ENCODE measurements around the gene SCAPER. TPM values are rescaled to one million over a fixed set of nuclear protein-coding genes. Genes with fewer than 3 reads are reported as not detected.

The SCAPER gene
- total RNA-seq, 4 donors from 2014 or later = 29.9 to 86.6 (median 45.6) TPM

DNA sequence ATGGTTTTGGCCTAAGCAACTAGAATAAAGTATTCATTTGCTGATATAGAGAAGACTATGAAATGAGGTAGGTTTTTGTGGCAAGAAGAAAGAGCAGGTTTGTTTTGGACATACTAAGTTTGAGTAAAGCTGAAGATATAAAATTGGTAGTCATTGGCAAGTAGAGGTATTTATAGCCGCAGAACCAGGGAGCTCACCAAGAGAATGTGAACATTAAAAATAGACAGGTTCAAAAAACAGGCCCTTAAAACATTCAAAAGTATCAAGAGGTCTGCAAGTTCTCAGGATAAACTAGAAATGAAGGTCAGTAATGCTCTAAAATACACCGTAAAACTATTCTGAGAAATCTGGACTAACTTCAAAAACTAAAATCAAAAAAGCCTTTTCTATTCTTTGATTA lies 240.7 kb downstream of the SCAPER start:
- DNase-seq = no peak
- Histone ChIP-seq H3K27me3 (no peaks in the 10 kb centered on the region), H3K27ac (no peak overlapping the region), H3K36me3 (no peaks in the 10 kb centered on the region), H3K9me3 (no peaks in the 10 kb centered on the region), H3K4me3 (no peak overlapping the region), H3K4me1 (no peaks in the 10 kb centered on the region)
- no peak for TF ChIP-seq POLR2A (IDR thresholded peaks at IDR 0.05)
- TF ChIP-seq, protein P1, sequence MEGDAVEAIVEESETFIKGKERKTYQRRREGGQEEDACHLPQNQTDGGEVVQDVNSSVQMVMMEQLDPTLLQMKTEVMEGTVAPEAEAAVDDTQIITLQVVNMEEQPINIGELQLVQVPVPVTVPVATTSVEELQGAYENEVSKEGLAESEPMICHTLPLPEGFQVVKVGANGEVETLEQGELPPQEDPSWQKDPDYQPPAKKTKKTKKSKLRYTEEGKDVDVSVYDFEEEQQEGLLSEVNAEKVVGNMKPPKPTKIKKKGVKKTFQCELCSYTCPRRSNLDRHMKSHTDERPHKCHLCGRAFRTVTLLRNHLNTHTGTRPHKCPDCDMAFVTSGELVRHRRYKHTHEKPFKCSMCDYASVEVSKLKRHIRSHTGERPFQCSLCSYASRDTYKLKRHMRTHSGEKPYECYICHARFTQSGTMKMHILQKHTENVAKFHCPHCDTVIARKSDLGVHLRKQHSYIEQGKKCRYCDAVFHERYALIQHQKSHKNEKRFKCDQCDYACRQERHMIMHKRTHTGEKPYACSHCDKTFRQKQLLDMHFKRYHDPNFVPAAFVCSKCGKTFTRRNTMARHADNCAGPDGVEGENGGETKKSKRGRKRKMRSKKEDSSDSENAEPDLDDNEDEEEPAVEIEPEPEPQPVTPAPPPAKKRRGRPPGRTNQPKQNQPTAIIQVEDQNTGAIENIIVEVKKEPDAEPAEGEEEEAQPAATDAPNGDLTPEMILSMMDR (IDR thresholded peaks at IDR 0.05) = no peak

DNA sequence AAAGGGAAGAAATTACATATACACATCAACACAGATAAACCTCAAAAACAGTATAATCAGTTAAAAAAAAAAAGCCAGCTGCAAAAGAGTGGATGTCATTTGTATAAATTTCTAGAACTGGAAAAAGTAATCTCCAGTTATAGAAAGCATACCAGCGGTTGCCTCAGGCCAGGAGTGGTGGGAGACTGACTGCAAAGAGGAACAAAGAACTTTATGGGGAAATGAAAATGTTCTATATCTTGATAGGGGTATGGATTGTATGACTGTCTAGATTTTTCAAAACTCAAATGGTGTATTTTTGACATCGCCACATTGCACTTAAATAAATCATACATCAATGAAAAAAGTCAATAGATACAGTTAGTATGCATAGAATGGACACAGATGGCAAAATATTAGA lies 241.6 kb downstream of the SCAPER start:
- no peak for DNase-seq
- H3K27me3 ChIP-seq = no peaks in the 10 kb centered on the region
- no peak overlapping the region for H3K27ac ChIP-seq
- no peaks in the 10 kb centered on the region for H3K36me3 ChIP-seq
- no peak overlapping the region for H3K4me3 ChIP-seq
- no peaks in the 10 kb centered on the region for H3K4me1 ChIP-seq
- TF ChIP-seq POLR2A (IDR thresholded peaks at IDR 0.05) = no peak
- H3K9me3 ChIP-seq = no peaks in the 10 kb centered on the region

DNA sequence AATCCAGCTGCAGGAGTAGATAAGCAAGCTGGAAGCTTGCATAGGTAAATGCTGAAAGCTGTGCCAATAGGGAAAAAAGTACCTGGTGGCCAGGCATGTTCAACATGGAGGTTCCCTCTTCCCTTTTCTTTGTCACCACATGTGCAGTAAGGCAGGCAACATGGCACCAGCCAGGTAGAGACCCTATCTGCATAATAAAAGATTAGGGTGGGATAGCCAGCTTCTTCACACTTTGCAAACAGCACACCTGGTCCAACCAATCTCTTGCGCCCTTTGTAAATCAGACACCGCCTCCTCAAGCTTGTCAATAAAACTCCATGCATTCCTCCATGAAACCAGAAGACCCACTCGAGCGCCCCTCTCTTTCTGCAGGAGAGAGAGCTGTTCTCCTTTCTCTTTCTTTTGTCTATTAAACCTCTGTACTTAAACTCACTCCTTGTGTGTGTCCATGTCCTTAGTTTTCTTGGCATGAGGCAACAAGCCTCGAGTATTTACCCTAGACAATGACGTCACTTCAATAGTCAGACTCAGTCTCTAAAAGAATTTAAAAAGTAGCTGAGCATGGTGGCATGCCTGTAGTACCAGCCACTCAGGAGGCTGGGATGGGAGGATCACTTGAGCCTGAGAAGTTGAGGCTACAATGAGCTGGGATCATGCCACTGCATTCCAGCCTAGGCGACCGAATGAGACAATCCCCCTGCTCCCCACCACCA lies 256.3 kb downstream of the SCAPER start:
- TF ChIP-seq, protein P1 (IDR thresholded peaks at IDR 0.05) = no peak
- no peak for TF ChIP-seq POLR2A (IDR thresholded peaks at IDR 0.05)

DNA sequence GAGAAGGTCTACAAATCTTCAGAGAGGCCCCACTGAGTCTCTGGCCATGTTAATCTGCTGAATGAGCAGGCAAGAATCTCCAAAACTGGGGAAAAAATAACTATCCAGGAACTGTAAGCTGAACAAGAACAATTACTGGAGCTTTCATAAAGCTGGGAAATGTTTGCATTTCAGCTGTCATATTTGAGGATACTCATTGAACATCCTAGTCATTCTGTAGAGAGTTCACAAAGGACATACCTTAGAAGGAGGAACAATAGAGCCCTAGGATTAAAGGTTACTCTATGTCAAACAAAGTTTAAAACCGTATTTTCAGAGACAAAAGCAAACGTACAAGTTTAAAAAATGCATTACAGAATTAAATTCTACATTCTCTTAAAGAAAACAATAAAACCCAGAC lies 257.5 kb downstream of the SCAPER start:
- no peaks in the 10 kb centered on the region for H3K27me3 ChIP-seq
- DNase-seq = no peak
- H3K27ac ChIP-seq = no peak overlapping the region
- no peak overlapping the region for H3K4me3 ChIP-seq
- TF ChIP-seq, protein P1 (IDR thresholded peaks at IDR 0.05) = no peak
- no peak for TF ChIP-seq POLR2A (IDR thresholded peaks at IDR 0.05)
- H3K4me1 ChIP-seq = no peaks in the 10 kb centered on the region
- no peaks in the 10 kb centered on the region for H3K36me3 ChIP-seq
- no peaks in the 10 kb centered on the region for H3K9me3 ChIP-seq

More for the DNA sequence above, 256.3 kb downstream of the SCAPER start:
- H3K27me3 ChIP-seq = no peaks in the 10 kb centered on the region
- no peak overlapping the region for H3K4me3 ChIP-seq
- no peak overlapping the region for H3K27ac ChIP-seq
- no peaks in the 10 kb centered on the region for H3K4me1 ChIP-seq
- no peaks in the 10 kb centered on the region for H3K9me3 ChIP-seq
- H3K36me3 ChIP-seq = no peaks in the 10 kb centered on the region
- no peak for DNase-seq

DNA sequence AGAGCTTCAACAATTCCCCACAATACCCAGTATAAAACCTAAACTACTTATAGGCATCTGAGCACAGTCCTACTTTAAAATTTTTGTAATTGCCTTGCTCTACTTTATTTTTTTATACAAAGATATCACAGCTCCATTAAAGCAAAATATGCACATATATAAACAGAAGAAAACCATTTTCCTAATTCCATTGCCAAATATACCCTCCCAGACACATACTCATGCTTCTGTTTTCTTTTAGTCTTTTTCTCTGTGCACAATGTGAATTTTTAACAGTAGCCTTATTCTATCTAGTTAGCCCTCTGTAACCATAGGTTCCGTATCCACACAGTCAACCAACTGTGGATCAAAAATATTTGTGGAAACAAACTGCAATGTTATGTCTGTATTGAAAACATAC lies 260.5 kb downstream of the SCAPER start:
- no peak overlapping the region for H3K4me3 ChIP-seq
- TF ChIP-seq POLR2A (IDR thresholded peaks at IDR 0.05) = no peak
- TF ChIP-seq, protein P1 (IDR thresholded peaks at IDR 0.05) = no peak

DNA sequence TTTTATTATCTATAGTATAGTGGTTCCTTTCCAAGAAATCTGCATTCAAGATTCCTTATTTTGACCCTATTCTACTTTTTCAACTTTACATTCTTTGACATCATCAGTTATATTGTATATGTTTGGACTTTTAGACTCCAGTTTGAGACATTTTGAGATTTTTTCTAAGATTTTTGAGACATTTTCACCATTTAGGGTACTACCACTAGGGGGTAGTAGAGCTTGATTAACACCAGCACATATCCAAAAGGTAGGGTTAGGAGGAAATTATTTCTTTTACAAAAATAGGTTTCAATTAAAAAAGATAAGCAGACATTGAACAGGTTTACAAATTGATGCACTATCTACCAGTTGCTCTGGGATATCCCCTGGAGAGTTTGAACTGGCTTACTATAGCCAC lies 262.5 kb downstream of the SCAPER start:
- no peaks in the 10 kb centered on the region for H3K36me3 ChIP-seq
- no peak for TF ChIP-seq POLR2A (IDR thresholded peaks at IDR 0.05)
- TF ChIP-seq, protein P1 (IDR thresholded peaks at IDR 0.05) = peak in 5 of 6 experiments; percentile 23 to 36 (median 26)

More for the DNA sequence above, 260.5 kb downstream of the SCAPER start:
- DNase-seq = no peak
- H3K4me1 ChIP-seq = no peaks in the 10 kb centered on the region
- no peaks in the 10 kb centered on the region for H3K27me3 ChIP-seq
- H3K36me3 ChIP-seq = no peaks in the 10 kb centered on the region
- H3K9me3 ChIP-seq = no peaks in the 10 kb centered on the region
- no peak overlapping the region for H3K27ac ChIP-seq

More for the DNA sequence above, 262.5 kb downstream of the SCAPER start:
- H3K27ac ChIP-seq = no peak overlapping the region
- no peaks in the 10 kb centered on the region for H3K4me1 ChIP-seq
- no peak for DNase-seq
- no peak overlapping the region for H3K4me3 ChIP-seq
- no peaks in the 10 kb centered on the region for H3K27me3 ChIP-seq
- no peaks in the 10 kb centered on the region for H3K9me3 ChIP-seq

Data from Peyer's patch (tissue), 4 donors.